DND-41 (cell line): ENCODE measurements around the gene PARD6G.

Experiments used
- ATAC-seq: fragments of 200-7000 bp; cut with Tn5 transposase; 3 replicates; pipeline ENCODE4 v1.9.1; 2021; ENCODE audit warnings: low read depth; ENCODE audit not compliant: insufficient read depth
- DNase-seq: peaks from one replicate; pipeline ENCODE4 v3.0.0-alpha.2; 2020
- H2AFZ ChIP-seq: 2 replicates; pipeline ENCODE4 v1.6.0; 2012; ENCODE audit warnings: low read depth, low read length
- H3K27ac ChIP-seq: 2 replicates; pipeline ENCODE4 v1.5.1; 2012; ENCODE audit warnings: low read length, inconsistent platforms
- H3K27me3 ChIP-seq: fragments of 200-600 bp; sonication (generic); 2 replicates; pipeline ENCODE4 v1.6.0; 2012; ENCODE audit warnings: low read length, mild to moderate bottlenecking, inconsistent platforms; ENCODE audit not compliant: insufficient read depth, poor library complexity
- H3K36me3 ChIP-seq: 2 replicates; pipeline ENCODE4 v1.5.1; 2012; ENCODE audit warnings: low read length, inconsistent platforms; ENCODE audit not compliant: insufficient read depth
- H3K4me1 ChIP-seq: 2 replicates; pipeline ENCODE4 v1.5.1; 2012; ENCODE audit warnings: mild to moderate bottlenecking, low read length; ENCODE audit not compliant: insufficient read depth
- H3K4me2 ChIP-seq: 2 replicates; pipeline ENCODE4 v1.6.0; 2012; ENCODE audit warnings: mild to moderate bottlenecking, moderate library complexity, low read length, inconsistent platforms; ENCODE audit not compliant: insufficient read depth
- H3K4me3 ChIP-seq, 2 experiments: fragments of 200-600 bp in 1 of 2; shearing (Covaris generic) in 1 of 2; 2 replicates each; pipeline ENCODE4 v1.5.1; 2012 to 2016; ENCODE audit warnings: inconsistent platforms in 2 of 2, low read length in 2 of 2, mild to moderate bottlenecking in 2 of 2, low read depth in 1 of 2, moderate library complexity in 1 of 2
- H3K79me2 ChIP-seq: 2 replicates; pipeline ENCODE4 v1.6.0; 2012; ENCODE audit warnings: low read length, inconsistent platforms; ENCODE audit not compliant: insufficient read depth
- H3K9ac ChIP-seq: 2 replicates; pipeline ENCODE4 v1.6.0; 2012; ENCODE audit warnings: low read depth, mild to moderate bottlenecking, inconsistent platforms, low read length, moderate library complexity
- H3K9me3 ChIP-seq: 2 replicates; pipeline ENCODE4 v1.5.1; 2012; ENCODE audit warnings: low read length, moderate library complexity, mild to moderate bottlenecking, inconsistent platforms; ENCODE audit not compliant: insufficient read depth, severe bottlenecking
- H4K20me1 ChIP-seq: 2 replicates; pipeline ENCODE4 v1.6.0; 2012; ENCODE audit warnings: low read length; ENCODE audit not compliant: insufficient read depth
- EZH2 ChIP-seq: IDR thresholded peaks from 3 replicates; pipeline ENCODE4 v1.6.1; 2012; ENCODE audit warnings: borderline replicate concordance, low read depth, mild to moderate bottlenecking, moderate library complexity, low read length, inconsistent platforms; ENCODE audit not compliant: severe bottlenecking
- TF ChIP-seq, protein P1 (sequence below): IDR thresholded peaks from 2 replicates; pipeline ENCODE4 v1.5.1; 2012; ENCODE audit warnings: borderline replicate concordance, low read length, moderate library complexity, mild to moderate bottlenecking; ENCODE audit not compliant: poor library complexity, severe bottlenecking; ENCODE audit errors: extremely low read depth

PARD6G gene

DNA sequence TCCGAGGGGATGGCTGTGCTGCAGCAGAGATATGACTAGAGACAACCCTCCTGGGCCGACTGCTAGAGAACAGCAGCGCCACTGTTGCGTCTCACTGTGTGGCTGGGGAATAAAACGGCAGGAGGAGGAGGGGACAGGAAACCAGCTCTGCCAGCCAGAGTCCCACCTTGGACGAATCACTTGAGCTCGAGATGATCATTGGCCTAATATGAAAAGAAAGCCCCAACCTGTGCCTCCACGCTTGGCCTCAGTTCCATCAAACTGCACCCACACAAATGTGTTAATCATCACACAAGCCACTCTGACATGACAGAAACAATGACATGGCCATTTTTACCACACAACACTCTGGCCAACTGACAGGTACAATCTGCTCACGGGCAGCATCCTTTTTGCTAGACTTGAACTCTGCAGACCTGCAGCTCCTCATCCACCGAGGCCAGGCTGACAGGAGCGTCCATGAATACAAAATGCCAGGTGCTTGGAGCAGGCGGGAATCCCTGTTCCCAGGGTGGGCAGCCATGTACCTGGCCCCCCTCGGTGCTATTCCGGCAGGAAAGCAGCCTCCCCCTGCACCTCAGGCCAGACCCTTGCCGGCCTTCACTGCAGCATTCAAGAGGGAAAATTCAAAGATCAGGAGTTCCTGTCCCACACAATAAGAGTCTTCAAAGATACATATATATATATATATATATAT lies 52.3 kb downstream of the PARD6G start:
- TF ChIP-seq, protein P1, sequence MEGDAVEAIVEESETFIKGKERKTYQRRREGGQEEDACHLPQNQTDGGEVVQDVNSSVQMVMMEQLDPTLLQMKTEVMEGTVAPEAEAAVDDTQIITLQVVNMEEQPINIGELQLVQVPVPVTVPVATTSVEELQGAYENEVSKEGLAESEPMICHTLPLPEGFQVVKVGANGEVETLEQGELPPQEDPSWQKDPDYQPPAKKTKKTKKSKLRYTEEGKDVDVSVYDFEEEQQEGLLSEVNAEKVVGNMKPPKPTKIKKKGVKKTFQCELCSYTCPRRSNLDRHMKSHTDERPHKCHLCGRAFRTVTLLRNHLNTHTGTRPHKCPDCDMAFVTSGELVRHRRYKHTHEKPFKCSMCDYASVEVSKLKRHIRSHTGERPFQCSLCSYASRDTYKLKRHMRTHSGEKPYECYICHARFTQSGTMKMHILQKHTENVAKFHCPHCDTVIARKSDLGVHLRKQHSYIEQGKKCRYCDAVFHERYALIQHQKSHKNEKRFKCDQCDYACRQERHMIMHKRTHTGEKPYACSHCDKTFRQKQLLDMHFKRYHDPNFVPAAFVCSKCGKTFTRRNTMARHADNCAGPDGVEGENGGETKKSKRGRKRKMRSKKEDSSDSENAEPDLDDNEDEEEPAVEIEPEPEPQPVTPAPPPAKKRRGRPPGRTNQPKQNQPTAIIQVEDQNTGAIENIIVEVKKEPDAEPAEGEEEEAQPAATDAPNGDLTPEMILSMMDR, result no peak
- TF ChIP-seq EZH2, result no peak
- no peaks in the 10 kb centered on the region for H3K9me3 ChIP-seq
- no peak overlapping the region for H3K4me2 ChIP-seq
- no peak overlapping the region for H3K4me3 ChIP-seq
- no peaks in the 10 kb centered on the region for H3K4me1 ChIP-seq
- ATAC-seq (peak; percentile 44; the same call in 1 of the 3 replicates), DNase-seq (no peak)
- no peaks in the 10 kb centered on the region for H3K36me3 ChIP-seq
- no peaks in the 10 kb centered on the region; the same call in 1 of the 2 replicates for H4K20me1 ChIP-seq
- no peaks in the 10 kb centered on the region for H3K27me3 ChIP-seq
- H2AFZ ChIP-seq, result no peak overlapping the region
- H3K27ac ChIP-seq, result no peak overlapping the region
- H3K79me2 ChIP-seq, result no peaks in the 10 kb centered on the region
- no peak overlapping the region for H3K9ac ChIP-seq

DNA sequence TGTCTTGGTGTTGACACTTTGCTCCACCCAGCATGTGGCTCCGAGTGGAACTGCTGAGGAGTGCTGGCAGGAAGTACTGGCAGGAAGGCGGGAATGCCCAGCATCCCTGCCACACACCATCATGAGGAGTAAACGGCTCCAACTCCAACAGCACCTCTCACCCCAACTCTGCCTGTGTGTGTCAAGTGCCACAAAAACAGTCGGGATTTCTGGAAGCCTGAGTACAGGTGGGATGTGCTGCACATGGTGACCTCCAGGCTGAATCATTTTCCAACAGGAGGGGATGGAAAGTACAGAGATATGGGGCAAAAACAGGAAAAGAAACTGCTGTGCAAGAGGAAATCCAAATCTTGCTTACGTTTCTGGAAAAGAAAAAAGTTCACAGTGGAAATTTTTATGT lies 53.6 kb downstream of the PARD6G start:
- H3K4me3 ChIP-seq, result no peak overlapping the region
- TF ChIP-seq, protein P1, result no peak
- TF ChIP-seq EZH2, result no peak
- H4K20me1 ChIP-seq, result peaks cover 2% of the 10 kb centered on the region; the same call in 1 of the 2 replicates
- no peak overlapping the region for H3K4me2 ChIP-seq
- H3K4me1 ChIP-seq, result no peaks in the 10 kb centered on the region
- H3K9me3 ChIP-seq, result no peaks in the 10 kb centered on the region
- no peak overlapping the region for H2AFZ ChIP-seq
- H3K9ac ChIP-seq, result no peak overlapping the region
- ATAC-seq (no peak), DNase-seq (no peak)
- H3K36me3 ChIP-seq, result no peaks in the 10 kb centered on the region
- no peaks in the 10 kb centered on the region for H3K79me2 ChIP-seq
- no peak overlapping the region for H3K27ac ChIP-seq
- no peaks in the 10 kb centered on the region for H3K27me3 ChIP-seq

DNA sequence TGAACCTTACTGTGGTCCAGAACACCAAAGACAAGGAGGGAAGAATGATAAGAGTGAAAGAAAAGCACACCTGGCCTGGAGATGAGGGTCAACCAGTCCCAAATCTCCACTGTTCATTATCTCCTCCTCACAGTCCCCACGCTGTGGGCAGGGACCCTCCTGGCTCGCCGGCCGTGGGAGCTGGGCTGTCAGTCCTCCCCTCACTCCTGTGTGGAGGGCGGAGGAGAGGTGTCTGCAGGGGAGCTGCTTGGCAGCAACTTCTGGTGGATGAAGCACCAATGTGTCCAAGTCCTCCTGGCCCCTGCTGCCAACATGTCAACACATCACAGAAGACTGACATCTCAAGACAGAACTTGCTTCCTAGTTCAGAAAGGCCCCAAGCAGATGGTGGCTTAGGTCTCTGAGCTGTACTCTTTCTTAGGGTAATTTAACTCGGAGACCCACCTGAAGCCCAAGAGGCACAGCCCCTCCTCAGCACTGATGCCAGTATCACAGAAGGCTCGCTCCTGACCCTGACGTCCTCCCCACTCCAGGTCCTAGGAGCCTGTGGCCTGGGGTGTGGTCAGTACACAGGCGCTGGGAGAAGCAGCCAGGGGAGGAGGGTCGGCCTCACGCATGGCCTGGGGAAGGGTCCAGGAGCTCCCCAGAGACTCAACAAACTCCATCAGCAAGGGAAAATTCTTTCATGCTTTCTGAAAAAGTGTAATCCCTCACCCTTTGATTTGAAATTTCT lies 54.5 kb downstream of the PARD6G start:
- H3K36me3 ChIP-seq, result no peaks in the 10 kb centered on the region
- H3K4me1 ChIP-seq, result no peaks in the 10 kb centered on the region
- H3K79me2 ChIP-seq, result no peaks in the 10 kb centered on the region
- H3K9me3 ChIP-seq, result no peaks in the 10 kb centered on the region
- H3K4me2 ChIP-seq, result no peak overlapping the region
- H3K27me3 ChIP-seq, result no peaks in the 10 kb centered on the region
- TF ChIP-seq, protein P1, result no peak
- TF ChIP-seq EZH2, result no peak
- ATAC-seq, result no peak
- no peak overlapping the region for H3K9ac ChIP-seq
- no peak for DNase-seq
- H4K20me1 ChIP-seq, result peaks cover 2% of the 10 kb centered on the region; the same call in 1 of the 2 replicates
- no peak overlapping the region for H2AFZ ChIP-seq
- H3K4me3 ChIP-seq, result no peak overlapping the region
- H3K27ac ChIP-seq, result no peak overlapping the region
